Astrocyte of the spinal cord (primary cell): Measurements from ENCODE around the gene ILF3.
"Not testable (repeated sequence)": the region's sequence is repeated elsewhere in the genome, so short reads cannot be mapped to it uniquely, and the experiment has no call there.

Experiments used
- DNase-seq: peaks from one replicate; pipeline ENCODE4 v3.0.0; 2011; ENCODE audit warnings: low read depth, low spot score
- H3K4me3 ChIP-seq: 2 replicates; pipeline ENCODE4 v1.5.1; 2011; ENCODE audit warnings: low read depth, mild to moderate bottlenecking, low read length, moderate library complexity
- CTCF ChIP-seq: IDR thresholded peaks from 2 replicates; pipeline ENCODE4 v1.5.1; 2012; ENCODE audit warnings: low read depth, mild to moderate bottlenecking, low read length, inconsistent platforms
- in situ Hi-C: cut with HindIII; loops from 2 replicates; pipeline ENCODE4 v1.10.0; 2017; ENCODE audit warnings: low sequenced_read_pairs

ILF3 gene

DNA sequence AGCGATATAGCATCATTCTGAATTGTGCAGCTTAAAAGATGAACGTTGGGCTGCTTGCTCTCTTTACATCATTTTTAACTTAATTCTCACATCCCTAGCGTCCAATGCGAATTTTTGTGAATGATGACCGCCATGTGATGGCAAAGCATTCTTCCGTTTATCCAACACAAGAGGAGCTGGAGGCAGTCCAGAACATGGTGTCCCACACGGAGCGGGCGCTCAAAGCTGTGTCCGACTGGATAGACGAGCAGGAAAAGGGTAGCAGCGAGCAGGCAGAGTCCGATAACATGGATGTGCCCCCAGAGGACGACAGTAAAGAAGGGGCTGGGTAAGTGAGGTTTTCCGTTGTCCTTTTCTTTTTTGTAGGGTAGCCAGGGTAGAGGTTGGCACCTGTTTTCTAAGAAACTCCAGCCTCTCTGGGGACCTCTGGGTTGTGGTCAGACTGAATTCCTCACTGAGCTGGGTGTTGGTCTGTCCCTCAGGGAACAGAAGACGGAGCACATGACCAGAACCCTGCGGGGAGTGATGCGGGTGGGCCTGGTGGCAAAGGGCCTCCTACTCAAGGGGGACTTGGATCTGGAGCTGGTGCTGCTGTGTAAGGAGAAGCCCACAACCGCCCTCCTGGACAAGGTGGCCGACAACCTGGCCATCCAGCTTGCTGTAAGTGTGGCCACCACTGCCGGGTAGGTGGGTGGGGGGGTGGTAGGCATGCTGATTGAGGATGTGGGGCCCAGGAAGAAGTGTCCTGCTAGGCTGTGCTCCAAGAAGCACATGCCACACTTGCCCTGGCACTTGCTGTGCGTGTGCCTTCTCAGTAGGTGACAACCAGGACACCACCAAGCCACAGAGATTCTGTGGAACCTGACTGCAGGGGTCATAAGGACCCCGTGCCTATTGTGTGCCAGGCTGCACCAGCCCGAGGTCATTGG, 17.0 kb downstream of the ILF3 start:
- no peak overlapping the region for H3K4me3 ChIP-seq
- TF ChIP-seq CTCF = no peak
- in situ Hi-C loops = no loop called here
- DNase-seq = no peak

DNA sequence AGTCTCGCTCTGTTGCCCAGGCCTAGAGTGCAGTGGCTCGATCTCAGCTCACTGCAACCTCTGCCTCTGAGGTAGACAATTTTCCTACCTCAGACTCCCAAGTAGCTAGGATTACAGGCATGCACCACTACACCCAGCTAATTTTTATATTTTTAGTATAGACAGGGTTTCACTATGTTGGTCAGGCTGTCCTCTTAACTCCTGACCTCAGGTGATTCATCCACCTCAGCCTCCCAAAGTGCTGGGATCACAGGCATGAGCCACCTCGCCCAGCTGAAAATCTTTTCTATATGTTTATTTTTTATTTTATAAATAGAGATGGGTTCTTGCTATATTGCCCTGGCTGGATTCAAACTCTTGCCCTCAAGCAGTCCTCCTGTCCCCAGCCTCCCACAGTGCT, 17.8 kb downstream of the ILF3 start:
- in situ Hi-C loops, H3K4me3 ChIP-seq, DNase-seq: not testable (repeated sequence)

GRCh38 chr19:10675214-10675613, 21.1 kb downstream of the ILF3 start:
- DNase-seq, in situ Hi-C loops: not testable (repeated sequence)

DNA sequence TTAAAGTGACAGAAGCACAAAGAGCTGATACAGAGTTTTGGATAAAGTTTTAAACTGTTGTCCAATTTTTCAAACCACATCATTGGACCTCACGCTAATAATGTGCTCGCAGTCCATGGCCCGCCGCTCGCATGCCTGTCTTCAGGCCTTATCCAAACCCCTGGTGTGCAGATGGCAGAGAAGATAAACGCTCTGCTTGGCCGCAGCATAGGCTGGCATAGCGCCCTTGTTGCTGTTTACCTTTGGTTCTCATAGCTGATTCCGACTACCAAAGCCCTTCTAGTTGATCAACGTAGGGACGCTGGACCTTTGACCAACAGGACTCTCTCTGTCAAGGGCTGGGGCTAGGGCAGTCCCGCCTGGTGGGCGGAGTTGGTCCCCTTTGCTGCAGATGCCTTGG, 23.6 kb downstream of the ILF3 start:
- no peak for TF ChIP-seq CTCF
- in situ Hi-C loops = no loop called here
- DNase-seq = no peak
- H3K4me3 ChIP-seq = no peak overlapping the region

More at GRCh38 chr19:10675214-10675613, 21.1 kb downstream of the ILF3 start:
- H3K4me3 ChIP-seq = not testable (repeated sequence)

- in situ Hi-C loops = no loop called here
- no peak for TF ChIP-seq CTCF
- no peak for DNase-seq
- no peak overlapping the region for H3K4me3 ChIP-seq
Observed at GRCh38 chr19:10678813-10679212, 24.7 kb downstream of the ILF3 start.

DNA sequence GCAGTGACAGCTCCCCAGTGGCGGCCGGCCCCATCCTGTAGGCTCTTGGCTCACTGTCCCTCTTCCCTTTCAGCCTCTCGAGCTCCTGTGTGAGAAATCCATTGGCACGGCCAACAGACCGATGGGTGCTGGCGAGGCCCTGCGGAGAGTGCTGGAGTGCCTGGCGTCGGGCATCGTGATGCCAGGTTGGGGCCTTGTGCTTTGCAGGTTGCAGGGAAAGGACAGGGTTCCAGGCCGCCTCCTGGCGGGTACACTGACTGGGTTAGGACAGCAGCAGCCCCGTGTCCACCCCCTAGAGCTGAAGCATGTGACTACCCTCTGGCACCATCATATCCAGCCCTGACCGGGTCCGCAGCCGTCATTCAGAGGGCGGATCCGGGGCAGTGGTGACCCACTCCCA, 25.6 kb downstream of the ILF3 start:
- no peak overlapping the region for H3K4me3 ChIP-seq
- no peak for TF ChIP-seq CTCF
- in situ Hi-C loops = no loop called here
- no peak for DNase-seq

DNA sequence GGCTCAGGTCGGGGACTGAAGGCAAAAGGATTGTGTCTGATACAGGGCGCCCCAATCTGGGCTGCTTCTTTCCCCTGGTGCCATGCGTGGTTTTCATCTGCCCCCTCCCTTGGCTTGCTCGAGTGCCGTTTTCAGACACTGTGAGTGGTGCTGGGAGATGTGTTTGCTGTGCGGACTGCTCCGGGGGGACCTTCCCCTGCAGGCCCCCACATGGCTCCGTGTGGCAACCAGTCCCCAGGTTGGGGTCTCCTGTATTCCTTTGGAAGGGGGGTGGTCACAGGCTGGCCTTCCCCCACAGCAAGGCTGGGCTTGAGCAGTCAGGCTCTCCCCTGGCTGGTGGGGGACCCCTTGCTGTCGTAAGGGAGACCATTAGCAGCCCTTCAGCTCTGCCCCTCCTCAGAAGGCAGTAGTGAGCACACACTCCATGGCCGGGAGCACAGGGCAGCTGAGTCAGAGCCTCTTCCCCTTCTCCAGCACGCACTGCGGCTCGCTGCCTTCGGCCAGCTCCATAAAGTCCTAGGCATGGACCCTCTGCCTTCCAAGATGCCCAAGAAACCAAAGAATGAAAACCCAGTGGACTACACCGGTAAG, 26.5 kb downstream of the ILF3 start:
- DNase-seq = no peak
- in situ Hi-C loops = no loop called here
- no peak overlapping the region for H3K4me3 ChIP-seq
- TF ChIP-seq CTCF = no peak
